ENCODE measurements around the gene OPN1MW3.
"Not testable (repeated sequence)": the region's sequence is repeated elsewhere in the genome, so short reads cannot be mapped to it uniquely, and the experiment has no call there.

Gene OPN1MW3

DNA sequence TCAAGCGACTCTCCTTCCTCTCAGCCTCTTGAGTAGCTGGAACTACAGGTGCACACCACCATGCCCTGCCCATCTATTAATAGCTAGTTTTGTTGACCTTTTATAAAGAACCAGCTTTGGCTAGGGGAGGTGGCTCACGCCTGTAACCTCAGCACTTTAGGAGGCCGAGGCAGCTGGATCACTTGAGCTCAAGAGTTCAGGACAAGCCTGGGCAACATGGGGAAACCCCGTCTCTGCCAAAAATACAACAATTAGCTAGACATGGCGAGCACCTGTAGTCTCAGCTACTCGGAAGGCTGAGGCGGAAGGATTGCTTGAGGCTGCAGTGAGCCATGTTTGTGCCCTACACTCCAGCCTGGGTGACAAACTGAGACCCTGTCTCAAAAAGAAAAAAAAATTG lies 40.9 kb downstream of the OPN1MW3 start:
- no peak for DNase-seq

DNA sequence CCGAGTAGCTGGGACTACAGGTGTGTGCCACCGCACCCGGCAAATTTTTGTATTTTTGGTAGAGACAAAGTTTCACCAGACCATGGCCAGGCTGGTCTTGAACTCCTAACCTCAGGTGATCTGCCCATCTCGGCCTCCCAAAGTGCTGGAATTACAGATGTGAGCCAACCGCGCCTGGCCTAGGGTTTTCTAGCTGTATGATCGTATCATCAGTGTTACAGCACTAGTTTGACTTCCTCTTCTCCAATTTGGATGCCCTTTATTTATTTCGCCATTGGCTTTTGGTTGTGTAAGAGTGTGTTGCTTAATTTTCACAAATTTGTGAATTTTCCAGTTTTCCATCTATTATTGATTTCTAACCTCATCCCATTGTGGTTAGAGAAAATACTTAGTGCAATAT lies 43.4 kb downstream of the OPN1MW3 start:
- no peak for DNase-seq

GRCh38 chrX:154302998-154303397 lies 45.6 kb downstream of the OPN1MW3 start:
- not testable (repeated sequence) for DNase-seq

DNA sequence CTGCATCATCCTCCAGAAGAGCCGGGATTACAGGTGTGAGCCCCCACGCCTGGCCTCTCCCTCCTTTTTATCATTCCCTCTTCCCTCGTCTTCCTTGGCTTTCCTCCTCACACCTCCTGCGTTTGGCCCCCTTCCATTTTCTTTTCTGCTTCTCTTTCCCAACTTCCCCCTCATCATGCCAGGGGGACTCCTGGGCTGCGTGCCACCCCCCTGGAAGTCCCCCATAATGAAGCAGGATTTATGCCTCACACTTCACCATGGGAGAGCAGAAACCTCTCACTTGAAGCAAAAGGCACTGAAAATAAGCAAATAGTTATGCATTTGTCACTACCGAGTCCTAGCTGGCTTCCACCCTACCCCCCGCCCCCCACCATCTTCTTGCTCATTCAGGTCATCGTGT lies 46.1 kb downstream of the OPN1MW3 start:
- DNase-seq, result no peak

DNA sequence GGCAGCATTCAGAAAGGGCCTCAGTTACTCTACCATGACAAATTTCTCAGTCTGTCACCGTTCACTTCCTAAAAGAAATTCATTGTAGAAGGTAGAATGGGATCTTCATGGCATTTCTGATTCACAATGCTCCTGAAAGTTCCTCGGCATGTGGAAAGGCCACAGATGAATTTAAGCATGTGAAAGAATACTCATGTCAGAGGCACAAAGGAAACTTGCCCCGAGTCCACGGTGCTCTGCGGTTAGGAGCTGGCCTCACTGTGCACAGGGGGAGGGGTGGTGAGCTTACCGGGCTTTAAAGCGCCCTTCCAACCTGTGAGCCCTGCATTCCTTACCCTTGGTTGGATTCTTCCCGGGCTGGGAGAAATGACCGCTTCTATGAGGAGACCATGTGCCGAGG lies 47.5 kb downstream of the OPN1MW3 start:
- DNase-seq, result no peak

DNA sequence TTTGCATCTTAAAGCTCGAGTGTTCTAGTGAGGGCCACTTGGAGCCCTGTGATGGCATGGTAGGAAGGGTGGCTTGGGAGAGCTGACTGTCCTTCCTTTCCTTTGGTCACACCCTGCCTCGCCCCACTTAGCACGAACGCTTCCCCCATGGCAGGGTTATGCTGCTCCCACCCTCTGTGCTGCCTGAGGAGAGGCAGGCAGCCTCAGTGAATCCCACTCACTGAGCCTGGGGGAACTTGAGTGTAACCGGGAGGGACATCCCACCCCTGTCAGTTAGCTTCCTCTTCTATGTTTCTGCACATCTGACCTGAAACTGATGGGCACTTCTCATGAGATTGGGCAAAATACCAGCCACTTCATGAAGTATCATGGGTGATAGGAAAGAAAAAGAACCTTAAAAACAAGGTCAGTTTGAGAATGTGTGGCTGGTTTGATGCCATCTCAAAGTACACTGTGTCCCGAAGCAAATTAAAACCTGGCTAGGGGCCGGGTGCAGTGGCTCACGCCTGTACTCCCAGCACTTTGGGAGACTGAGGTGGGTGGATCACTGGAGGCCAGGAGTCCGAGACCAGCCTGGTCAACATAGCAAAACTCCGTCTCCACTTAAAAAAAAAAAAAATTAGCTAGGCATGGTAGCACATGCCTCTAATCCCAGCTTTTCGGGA lies 48.3 kb downstream of the OPN1MW3 start:
- DNase-seq, result no peak

- no peak for DNase-seq
Observed at GRCh38 chrX:154307202-154307601, 49.8 kb downstream of the OPN1MW3 start.

GRCh38 chrX:154308108-154308946 lies 50.9 kb downstream of the OPN1MW3 start:
- DNase-seq, result peak; percentile 67

DNA sequence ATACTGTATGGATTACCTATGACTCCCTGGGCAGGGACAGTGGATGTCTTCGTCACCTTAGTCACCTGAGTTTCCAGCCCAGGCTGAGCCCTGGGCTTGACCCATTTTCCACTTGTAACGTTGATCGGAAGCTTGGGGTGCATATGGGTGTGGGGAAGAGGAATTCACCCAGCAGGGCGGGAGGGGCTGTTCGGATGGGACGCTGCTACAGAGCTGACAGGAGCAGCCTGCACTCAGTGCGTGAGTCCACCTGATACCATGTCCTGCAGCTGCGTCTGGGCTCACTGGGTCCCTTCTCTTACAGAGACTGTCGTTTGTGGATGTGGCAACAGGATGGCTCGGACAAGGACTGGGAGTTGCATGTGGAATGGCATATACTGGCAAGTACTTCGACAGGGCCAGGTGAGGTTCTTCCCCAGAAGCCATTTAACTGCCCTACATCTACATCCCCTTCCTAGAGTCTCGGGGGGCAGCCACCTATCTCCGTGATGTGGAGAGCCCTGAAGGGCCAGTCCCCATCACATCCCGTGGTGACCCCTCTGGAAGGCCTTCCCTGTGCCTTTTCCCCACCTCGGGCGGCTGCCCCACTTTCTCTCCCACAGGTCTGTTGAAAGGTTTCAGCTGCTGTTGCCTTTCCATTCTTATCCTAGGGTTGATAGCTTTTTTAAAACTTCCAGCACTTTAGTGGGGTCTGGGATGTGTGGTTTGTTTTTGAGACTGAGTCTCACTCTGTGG lies 51.8 kb downstream of the OPN1MW3 start:
- DNase-seq, result no peak

GRCh38 chrX:154310616-154311536 lies 53.5 kb downstream of the OPN1MW3 start:
- no peak for DNase-seq

DNA sequence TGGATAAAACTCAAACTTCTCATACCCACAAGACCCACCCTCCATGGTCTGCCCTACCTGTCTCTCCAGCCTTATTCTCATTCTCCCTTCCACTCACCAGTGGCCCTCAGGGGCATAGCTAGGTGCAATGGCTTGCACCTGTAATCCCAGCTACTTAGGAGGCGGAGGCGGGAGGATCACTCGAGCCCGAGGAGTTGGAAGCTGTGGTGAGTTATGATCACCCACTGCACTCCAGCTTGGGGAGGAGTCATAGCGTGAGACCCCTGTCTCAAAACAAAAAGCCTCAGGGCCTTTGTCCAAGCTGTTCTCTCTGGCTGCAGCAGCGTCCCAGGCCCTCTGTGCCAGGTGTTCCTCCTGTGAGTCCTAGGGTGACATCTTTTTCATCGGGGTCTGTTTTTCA lies 54.7 kb downstream of the OPN1MW3 start:
- DNase-seq, result no peak

DNA sequence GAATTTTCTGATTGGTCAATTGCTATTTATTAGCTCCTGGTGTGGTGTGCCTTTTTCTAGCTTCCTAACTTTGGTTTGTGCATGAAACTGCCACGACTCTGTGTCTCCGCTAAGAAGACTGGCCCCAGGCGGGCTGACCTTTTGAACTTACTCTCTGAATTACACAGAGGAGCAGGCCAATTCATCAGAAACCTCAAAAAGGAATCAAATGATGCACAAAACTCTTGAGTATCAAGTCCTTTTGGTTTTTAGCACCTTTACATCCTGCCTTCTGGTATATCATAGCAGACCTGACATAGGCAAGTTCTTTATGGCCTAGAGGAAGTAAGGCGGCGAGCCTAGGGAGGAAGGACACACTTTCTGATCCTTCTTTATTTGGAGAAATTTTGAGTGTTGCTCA lies 55.8 kb downstream of the OPN1MW3 start:
- DNase-seq, result no peak

- DNase-seq, result no peak
Observed at GRCh38 chrX:154315416-154315815, 58.0 kb downstream of the OPN1MW3 start.

DNA sequence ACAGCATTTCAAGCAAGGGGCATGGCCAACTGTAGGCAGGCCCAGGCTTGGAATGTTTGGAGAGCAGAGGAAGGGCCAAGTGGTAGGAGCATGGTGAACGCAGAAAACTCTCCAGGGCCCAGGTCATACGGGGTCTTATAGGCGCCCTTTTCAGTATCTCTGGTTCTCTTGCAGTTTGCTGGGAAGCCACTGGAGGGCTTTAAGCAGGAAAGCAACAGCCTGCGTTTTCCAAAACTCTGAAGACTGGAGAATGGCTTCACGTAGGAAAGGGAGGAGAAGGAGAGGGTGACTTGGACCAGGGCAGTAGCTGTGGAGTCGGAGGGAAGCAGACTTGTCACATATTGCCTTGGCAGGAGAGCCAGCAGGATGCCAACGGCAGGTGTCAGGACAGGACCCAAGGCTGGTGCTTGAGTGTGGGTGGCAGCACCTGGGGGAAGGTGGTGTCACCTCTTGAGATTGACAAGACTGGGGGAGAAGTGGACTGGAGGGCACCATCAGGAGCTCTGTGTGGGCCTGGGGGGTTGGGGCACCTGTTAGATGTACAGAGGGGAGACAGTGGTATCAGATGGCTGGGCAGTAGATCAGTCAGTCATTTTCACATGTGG lies 60.1 kb downstream of the OPN1MW3 start:
- peak; percentile 4 for DNase-seq

- DNase-seq, result no peak
Observed at GRCh38 chrX:154320406-154320805, 63.0 kb downstream of the OPN1MW3 start.
